PC-3 (cell line): ENCODE measurements around the gene ZNF575. TPM values are rescaled to one million over a fixed set of nuclear protein-coding genes. Genes with fewer than 3 reads are reported as not detected.

Experiments
- ATAC-seq: fragments of 200-7000 bp; cut with Tn5 transposase; 2 replicates; pipeline ENCODE4 v1.9.1; 2020; ENCODE audit warnings: mild to moderate bottlenecking, moderate library complexity
- BruUV-seq: library from RNA; stranded (reverse); fragments of 400-500 nt; replicated peaks from 2 replicates; lab custom pipeline; 2021; lab: Mats Ljungman, UMichigan
- CTCF ChIA-PET: fragments of 300-600 bp; sonication (Branson Sonifier 250); formaldehyde crosslinking; loops from one replicate; lab custom pipeline; 2022; ENCODE audit warnings: antibody characterized with exemption; lab: Charles Lee
- POLR2A ChIA-PET: fragments of 300-600 bp; sonication (Branson Sonifier 250); formaldehyde crosslinking; loops from one replicate; lab custom pipeline; 2022; ENCODE audit warnings: antibody characterized with exemption; ENCODE audit not compliant: unreplicated experiment; lab: Charles Lee
- DNase-seq: peaks from one replicate; pipeline ENCODE4 v3.0.0-alpha.2; 2015
- H2AFZ ChIP-seq: fragments of 300-600 bp; sonication (generic); 2 replicates; pipeline ENCODE4 v1.6.0; 2016; ENCODE audit warnings: antibody characterized with exemption, low read length
- H3F3A ChIP-seq: fragments of 300-600 bp; sonication (generic); one replicate; pipeline ENCODE4 v1.6.0; 2017; ENCODE audit warnings: antibody characterized with exemption, low read length, control low read depth, mild to moderate bottlenecking; ENCODE audit not compliant: unreplicated experiment
- H3K27ac ChIP-seq: fragments of 300-600 bp; sonication (generic); 2 replicates; pipeline ENCODE4 v1.5.1; 2016; ENCODE audit warnings: mild to moderate bottlenecking, low read length
- H3K27me3 ChIP-seq: fragments of 300-600 bp; sonication (generic); 2 replicates; pipeline ENCODE4 v1.6.1; 2016; ENCODE audit warnings: low read length, mixed read lengths
- H3K36me3 ChIP-seq: fragments of 300-600 bp; sonication (generic); 2 replicates; pipeline ENCODE4 v1.6.1; 2016; ENCODE audit warnings: low read depth, mixed run types, low read length, mixed read lengths
- H3K4me1 ChIP-seq: fragments of 300-600 bp; sonication (generic); 2 replicates; pipeline ENCODE4 v1.5.1; 2016; ENCODE audit warnings: low read length; ENCODE audit not compliant: insufficient read depth
- H3K4me2 ChIP-seq: fragments of 300-600 bp; sonication (generic); 2 replicates; pipeline ENCODE4 v1.6.0; 2016; ENCODE audit warnings: low read length
- H3K4me3 ChIP-seq: fragments of 300-600 bp; sonication (generic); 2 replicates; pipeline ENCODE4 v1.5.1; 2016; ENCODE audit warnings: mild to moderate bottlenecking, low read length, mixed read lengths
- H3K79me2 ChIP-seq: fragments of 300-600 bp; sonication (generic); 2 replicates; pipeline ENCODE4 v1.6.1; 2017; ENCODE audit warnings: low read length, mixed read lengths
- H3K9ac ChIP-seq: fragments of 300-600 bp; sonication (generic); 2 replicates; pipeline ENCODE4 v1.6.0; 2016; ENCODE audit warnings: mild to moderate bottlenecking, low read length
- H3K9me2 ChIP-seq: fragments of 300-600 bp; sonication (generic); replicated peaks from 2 replicates; pipeline ENCODE4 v1.6.1; 2016; ENCODE audit warnings: mixed run types, low read length, mixed read lengths
- H3K9me3 ChIP-seq: fragments of 300-600 bp; sonication (generic); 2 replicates; pipeline ENCODE4 v1.6.1; 2016; ENCODE audit warnings: low read length, mixed read lengths
- H4K20me1 ChIP-seq: fragments of 300-600 bp; sonication (generic); 2 replicates; pipeline ENCODE4 v1.6.1; 2016; ENCODE audit warnings: low read length, mixed read lengths
- EZH2 ChIP-seq: fragments of 300-600 bp; sonication (generic); IDR thresholded peaks from one replicate; pipeline ENCODE4 v1.6.1; 2017; ENCODE audit warnings: antibody characterized with exemption, mild to moderate bottlenecking, low read length; ENCODE audit not compliant: unreplicated experiment
- EZH2phosphoT487 ChIP-seq: fragments of 300-600 bp; sonication (generic); IDR thresholded peaks from 2 replicates; pipeline ENCODE4 v1.6.1; 2018; ENCODE audit warnings: mild to moderate bottlenecking, antibody characterized with exemption, low read length, borderline replicate concordance
- intact Hi-C: fragments of 100-400 bp; cut with micrococcal nuclease; formaldehyde crosslinking; loops from 2 replicates; pipeline ENCODE4 v1.9.0; 2023
- total RNA-seq: library from RNA; depleted of rRNA; stranded (reverse); fragments of >200 nt; gene quantifications from 2 replicates; pipeline ENCODE4 v1.2.3, GENCODE V29; 2014
- TF ChIP-seq, protein P1 (sequence below): fragments of 300-600 bp; sonication (generic); conservative IDR thresholded peaks from 2 replicates; pipeline ENCODE4 v1.5.1; 2017; ENCODE audit warnings: antibody characterized with exemption, low read depth, mild to moderate bottlenecking, low read length

Gene ZNF575
- total RNA-seq, 1 experiment from 2014 or later, result not detected

DNA sequence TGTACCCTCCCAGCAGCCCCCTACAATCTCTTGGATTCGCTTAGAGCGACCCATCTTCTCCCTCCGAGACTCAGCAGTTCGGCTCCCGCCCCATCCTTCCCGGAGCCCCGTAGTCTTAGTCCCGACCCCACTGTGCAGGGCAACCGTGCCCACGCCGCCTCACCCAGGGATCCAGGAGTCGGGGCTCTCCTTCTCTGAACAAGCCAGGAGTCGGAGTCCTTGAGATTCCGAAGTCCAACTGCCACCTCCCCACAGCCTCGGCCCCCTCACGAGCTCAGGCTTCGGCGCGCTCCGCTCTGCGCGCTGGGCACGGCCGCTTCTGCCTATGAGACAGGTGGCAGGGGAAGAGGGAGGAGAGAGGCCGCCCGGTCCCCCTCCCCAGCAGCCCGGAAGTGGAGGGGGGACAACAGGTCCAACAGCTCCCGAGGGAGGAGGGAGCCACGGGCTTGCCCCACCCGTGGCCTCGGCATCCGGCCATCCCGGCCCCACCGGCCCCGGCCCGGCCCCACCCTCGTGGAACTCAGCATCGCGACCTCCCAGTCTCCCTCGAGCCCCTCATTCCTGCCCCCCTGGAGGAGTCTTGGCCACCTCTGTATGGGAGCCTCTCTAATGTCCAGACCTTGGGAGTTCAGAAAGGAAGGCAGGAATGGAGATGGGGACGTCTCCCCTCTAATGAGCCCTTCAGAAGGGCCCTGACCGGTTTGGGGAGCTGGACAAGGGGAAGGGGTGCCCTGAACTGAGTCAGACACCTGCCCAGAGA lies 28.4 kb upstream of the ZNF575 start, which contains the start of gene PHLDB3:
Gene PHLDB3, minus strand, starts transcription at position 321 of the 760 bp plus-strand sequence. CDS start 628 bp downstream, outside the sequence.
- peak within 1 kb of the TSS; percentile 99 for H2AFZ ChIP-seq
- ATAC-seq, result peak; percentile 54
- peak; percentile 17 for DNase-seq
- H3K4me2 ChIP-seq, result peak within 1 kb of the TSS; percentile 97
- no peaks in the 10 kb centered on the region for H3K9me3 ChIP-seq
- no TSS peak for BruUV-seq
- H3K4me1 ChIP-seq, result 0 out of 2 replicates have a peak, but pooled peaks cover 9% of the 10 kb centered on the region
- H3K9me2 ChIP-seq, result no peaks in the 10 kb centered on the region
- H4K20me1 ChIP-seq, result no peaks in the 10 kb centered on the region
- H3K79me2 ChIP-seq, result no peaks in the 10 kb centered on the region
- no peaks in the 10 kb centered on the region for H3K27me3 ChIP-seq
- no peaks in the 10 kb centered on the region for H3F3A ChIP-seq
- CTCF ChIA-PET, result interaction anchor here (0.6 to 1.9 kb wide), 3 partner anchors 15 to 72 kb away, joined by 3 to 14 read pairs (median 4); no protein-coding TSS in a partner anchor
- POLR2A ChIA-PET, result interaction anchor here (0.6 kb wide), 1 partner anchor 28 kb away, joined by 6 read pairs; no protein-coding TSS in a partner anchor
- H3K9ac ChIP-seq, result peak within 1 kb of the TSS; percentile 69
- TF ChIP-seq, protein P1, sequence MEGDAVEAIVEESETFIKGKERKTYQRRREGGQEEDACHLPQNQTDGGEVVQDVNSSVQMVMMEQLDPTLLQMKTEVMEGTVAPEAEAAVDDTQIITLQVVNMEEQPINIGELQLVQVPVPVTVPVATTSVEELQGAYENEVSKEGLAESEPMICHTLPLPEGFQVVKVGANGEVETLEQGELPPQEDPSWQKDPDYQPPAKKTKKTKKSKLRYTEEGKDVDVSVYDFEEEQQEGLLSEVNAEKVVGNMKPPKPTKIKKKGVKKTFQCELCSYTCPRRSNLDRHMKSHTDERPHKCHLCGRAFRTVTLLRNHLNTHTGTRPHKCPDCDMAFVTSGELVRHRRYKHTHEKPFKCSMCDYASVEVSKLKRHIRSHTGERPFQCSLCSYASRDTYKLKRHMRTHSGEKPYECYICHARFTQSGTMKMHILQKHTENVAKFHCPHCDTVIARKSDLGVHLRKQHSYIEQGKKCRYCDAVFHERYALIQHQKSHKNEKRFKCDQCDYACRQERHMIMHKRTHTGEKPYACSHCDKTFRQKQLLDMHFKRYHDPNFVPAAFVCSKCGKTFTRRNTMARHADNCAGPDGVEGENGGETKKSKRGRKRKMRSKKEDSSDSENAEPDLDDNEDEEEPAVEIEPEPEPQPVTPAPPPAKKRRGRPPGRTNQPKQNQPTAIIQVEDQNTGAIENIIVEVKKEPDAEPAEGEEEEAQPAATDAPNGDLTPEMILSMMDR, result peak; percentile 42
- no peak for TF ChIP-seq EZH2
- H3K4me3 ChIP-seq, result peak within 1 kb of the TSS; percentile 84
- intact Hi-C loops, result loop anchor here (5.0 kb wide), 2 partner anchors 42 to 57 kb away; no protein-coding TSS in a partner anchor
- no peak within 1 kb of the TSS for H3K27ac ChIP-seq
- no peaks in the 10 kb centered on the region for H3K36me3 ChIP-seq

DNA sequence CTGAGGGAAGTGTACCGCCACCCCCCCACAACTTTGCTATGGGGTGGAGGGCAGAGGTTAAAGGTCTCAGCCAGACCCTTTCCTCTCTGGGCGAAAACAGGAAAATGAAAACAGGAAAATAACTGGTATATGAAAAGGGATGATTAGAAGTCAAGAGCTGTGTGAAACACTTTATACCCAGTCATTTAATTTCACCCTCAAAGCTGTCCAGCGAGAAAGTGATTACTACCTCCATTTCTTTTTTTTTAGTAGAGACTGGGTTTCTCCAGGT lies 27.9 kb upstream of the ZNF575 start:
- H4K20me1 ChIP-seq, result no peaks in the 10 kb centered on the region
- no peaks in the 10 kb centered on the region for H3K9me3 ChIP-seq
- no peaks in the 10 kb centered on the region for H3K27me3 ChIP-seq
- ATAC-seq (no peak), DNase-seq (no peak)
- 0 out of 2 replicates have a peak, but pooled peaks cover 9% of the 10 kb centered on the region for H3K4me1 ChIP-seq
- peak overlapping the region; percentile 84; the same call in 1 of the 2 replicates for H3K4me3 ChIP-seq
- peak overlapping the region; percentile 99; the same call in 1 of the 2 replicates for H2AFZ ChIP-seq
- no peaks in the 10 kb centered on the region for H3K9me2 ChIP-seq
- intact Hi-C loops, result no loop called here
- H3K4me2 ChIP-seq, result peak overlapping the region; percentile 97
- no peaks in the 10 kb centered on the region for H3K36me3 ChIP-seq
- H3F3A ChIP-seq, result no peaks in the 10 kb centered on the region
- CTCF ChIA-PET, result interaction anchor here (1.9 kb wide), 1 partner anchor 58 kb away, joined by 14 read pairs; no protein-coding TSS in a partner anchor
- TF ChIP-seq EZH2phosphoT487, result no peak
- no peak overlapping the region for H3K9ac ChIP-seq
- POLR2A ChIA-PET, result no interaction called here
- no TSS peak for BruUV-seq
- no peak overlapping the region for H3K27ac ChIP-seq
- H3K79me2 ChIP-seq, result no peaks in the 10 kb centered on the region

DNA sequence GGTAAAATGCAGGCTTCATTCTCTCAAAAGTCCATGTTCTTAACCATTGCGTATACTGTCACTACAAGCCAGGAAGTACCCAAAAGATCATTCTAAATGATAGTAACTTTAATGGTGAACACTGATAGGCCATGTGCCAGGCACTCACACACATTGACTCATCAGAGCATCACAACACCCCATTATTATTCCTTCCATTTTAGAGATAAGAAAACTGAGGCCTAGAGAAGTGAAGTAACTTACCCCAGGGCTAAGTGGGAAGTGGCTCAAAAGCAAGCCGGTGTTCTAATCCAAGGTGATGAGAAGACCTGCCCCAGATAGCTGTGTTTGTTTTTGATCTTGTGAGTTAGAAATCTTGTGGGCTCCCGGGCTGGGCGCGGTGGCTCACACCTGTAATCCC lies 27.0 kb upstream of the ZNF575 start:
- POLR2A ChIA-PET, result no interaction called here
- H3K27ac ChIP-seq, result no peak overlapping the region
- 0 out of 2 replicates have a peak, but pooled peaks cover 9% of the 10 kb centered on the region for H3K4me1 ChIP-seq
- no peaks in the 10 kb centered on the region for H4K20me1 ChIP-seq
- DNase-seq, result no peak
- no peaks in the 10 kb centered on the region for H3K9me2 ChIP-seq
- CTCF ChIA-PET, result no interaction called here
- H3K9me3 ChIP-seq, result no peaks in the 10 kb centered on the region
- ATAC-seq, result no peak
- intact Hi-C loops, result no loop called here
- no peak overlapping the region for H3K4me2 ChIP-seq
- TF ChIP-seq, protein P1, result no peak
- no peak for TF ChIP-seq EZH2
- TF ChIP-seq EZH2phosphoT487, result no peak
- no peaks in the 10 kb centered on the region for H3K36me3 ChIP-seq
- H3K27me3 ChIP-seq, result no peaks in the 10 kb centered on the region
- BruUV-seq, result no TSS peak
- no peak overlapping the region for H2AFZ ChIP-seq
- no peak overlapping the region for H3K9ac ChIP-seq
- H3K4me3 ChIP-seq, result no peak overlapping the region
- H3K79me2 ChIP-seq, result no peaks in the 10 kb centered on the region
- no peaks in the 10 kb centered on the region for H3F3A ChIP-seq
